ENCODE measurements around the gene DYRK1A.

The DYRK1A gene

DNA sequence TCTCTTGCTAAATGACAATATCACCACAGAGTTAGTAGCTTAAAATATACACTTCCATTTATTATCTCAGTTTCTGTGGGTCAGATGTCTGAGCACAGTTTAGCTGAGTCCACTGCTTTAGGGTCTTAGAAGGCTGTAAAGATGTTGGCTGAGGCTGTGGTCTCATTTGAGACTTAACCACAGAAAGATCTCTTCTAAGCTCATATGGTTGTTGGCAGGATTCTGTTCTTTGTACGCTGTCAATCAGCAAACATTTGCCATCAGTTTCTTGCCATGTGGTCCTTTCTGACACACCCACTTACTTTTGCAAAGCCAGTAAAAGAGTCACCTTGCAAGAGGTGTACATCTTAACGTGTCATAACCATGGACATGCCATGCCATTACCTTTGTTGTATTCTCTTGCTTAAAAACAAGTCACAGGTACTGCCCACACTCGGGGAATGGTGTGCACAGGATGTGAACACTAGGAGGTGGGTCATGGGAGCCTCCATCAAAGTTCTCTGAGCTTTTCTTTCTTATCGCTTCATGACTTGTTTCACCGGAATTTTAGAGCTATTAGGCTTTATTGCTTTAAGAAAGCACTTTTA, 18.7 kb downstream of the DYRK1A start:
- DNase-seq (ENCODE audit: low spot score) = no peak

DNA sequence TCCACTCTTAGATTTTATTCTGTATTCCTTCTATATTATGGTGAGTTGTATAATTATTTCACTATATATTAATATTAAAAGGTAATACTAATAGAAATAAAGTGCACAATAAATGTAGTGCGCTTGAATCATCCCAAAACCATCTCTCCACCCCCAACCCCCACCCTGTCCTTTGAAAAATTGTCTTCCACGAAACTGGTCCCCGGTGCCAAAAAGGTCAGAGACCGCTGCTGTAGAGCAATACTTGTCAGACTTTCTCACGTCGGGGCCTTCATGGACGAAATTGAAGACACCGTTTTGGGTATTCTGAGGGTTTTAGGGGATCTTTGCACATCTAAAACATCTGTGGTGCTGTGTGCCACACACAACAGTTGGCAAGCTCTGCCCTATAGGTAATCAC, 19.6 kb downstream of the DYRK1A start:
- DNase-seq (ENCODE audit: low spot score) = no peak

DNA sequence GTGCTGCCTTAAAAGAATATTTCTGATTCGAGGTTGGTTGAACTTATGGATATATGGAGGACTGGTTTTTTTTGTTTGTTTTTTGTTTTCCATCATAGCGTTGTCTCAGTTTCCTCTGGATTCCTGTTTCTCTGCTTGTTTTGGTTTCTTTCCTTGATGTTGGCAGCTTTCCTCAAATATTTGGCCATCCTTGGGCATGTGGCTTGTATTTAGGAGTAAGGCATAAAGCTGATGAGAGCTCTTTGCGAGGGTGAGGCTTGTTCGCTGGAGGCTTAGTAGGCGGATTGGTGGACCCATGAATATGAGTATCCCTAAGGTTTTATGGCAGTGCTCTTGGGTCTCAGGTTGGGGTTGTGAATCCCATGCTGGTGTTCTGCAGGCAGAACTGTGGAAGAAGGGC, 22.9 kb downstream of the DYRK1A start:
- no peak for DNase-seq (ENCODE audit: low spot score)

DNA sequence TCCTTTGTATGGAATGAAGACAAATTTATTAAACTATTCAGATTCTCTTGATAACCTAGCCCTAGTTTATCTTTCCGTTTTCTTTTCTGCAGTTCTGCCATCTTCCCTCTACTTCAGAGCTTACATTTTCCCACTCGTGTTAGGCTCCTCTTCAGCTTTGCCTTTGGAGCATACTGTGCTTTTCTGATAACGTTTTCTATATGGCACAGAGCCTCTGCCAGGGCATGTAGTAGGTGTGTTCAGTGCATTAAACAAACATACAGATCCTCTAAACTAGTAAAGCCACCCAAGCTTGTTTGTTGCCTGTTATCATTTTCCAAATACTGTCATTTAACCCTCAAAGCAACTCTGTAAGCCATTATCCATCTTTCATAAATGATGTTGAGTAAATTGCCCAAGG, 25.1 kb downstream of the DYRK1A start:
- no peak for DNase-seq (ENCODE audit: low spot score)

DNA sequence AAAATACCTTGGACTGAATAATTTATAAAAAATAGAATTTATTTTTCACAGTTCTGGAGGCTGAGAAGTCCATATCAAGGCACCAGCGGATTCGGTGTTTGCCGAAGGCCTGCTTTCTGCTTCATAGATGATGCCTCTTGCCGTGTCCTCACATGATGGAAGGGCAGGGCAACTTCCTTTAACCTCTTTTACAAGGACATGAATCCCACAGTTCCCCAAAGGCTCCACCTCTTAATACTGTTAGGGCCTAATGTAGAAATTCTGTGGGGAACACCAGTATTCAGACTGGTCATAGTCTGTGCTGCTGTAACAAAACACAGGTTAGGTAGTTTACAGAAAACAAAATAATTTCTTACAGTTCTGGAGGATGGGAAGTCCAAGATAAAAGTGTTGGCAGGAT, 25.9 kb downstream of the DYRK1A start:
- DNase-seq (ENCODE audit: low spot score) = no peak

DNA sequence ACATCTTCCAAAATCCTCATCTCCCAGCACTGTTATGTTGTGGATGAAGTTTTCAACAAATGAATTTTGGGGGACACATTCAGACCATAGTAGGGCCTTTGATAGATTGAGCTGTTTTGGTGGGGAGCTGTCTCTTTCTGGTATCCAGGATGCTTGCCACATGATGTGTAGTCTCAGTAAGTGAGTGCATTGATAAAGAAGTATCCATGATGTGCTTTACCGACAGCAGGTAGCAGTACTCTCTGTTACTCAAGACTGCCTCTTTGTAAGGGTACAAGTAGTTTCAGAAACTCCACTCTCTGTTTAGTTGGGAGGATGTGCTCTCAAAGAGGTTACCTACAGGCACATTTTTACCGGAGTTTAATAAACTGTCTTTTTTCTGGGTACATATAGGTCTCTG, 26.5 kb downstream of the DYRK1A start:
- DNase-seq (ENCODE audit: low spot score) = no peak

DNA sequence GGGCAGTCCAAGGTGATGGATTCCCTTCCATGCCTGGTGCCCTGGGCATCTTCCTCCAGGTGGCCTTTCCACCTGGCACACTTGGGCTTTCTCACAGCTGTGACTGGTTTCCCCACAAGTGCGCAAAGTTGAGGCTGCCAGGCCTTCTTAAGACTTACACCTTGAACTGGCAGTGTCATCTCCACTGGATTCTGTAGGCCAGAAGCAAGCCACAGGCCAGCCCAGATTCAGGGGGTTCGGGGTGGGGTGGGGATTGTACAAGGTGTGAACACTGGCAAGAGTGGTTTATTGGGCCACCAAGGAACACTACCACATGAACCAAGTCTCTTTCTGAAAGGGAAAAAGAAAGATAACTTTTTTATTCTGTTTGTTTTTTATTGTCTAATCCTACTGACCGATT, 27.2 kb downstream of the DYRK1A start:
- no peak for DNase-seq (ENCODE audit: low spot score)

DNA sequence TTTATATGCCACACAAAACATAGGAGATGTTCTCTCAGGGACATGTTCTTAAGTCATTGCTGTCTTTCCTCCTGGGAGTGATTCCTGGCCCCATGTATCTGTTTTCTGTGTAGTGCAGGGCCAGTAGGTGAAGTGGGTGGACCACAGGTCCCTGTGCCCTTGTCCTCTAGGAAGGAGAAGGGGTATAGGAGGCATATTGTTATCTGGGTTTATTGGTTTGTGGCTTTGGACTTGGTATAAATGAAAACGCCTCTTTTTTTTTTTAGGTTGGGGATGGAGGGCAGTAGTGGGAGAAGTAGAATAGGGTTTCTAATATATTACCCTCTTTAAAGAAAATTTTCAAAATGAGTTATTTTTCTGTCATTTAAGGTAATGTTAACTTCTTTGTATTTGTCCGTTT, 29.4 kb downstream of the DYRK1A start:
- DNase-seq (ENCODE audit: low spot score) = no peak

DNA sequence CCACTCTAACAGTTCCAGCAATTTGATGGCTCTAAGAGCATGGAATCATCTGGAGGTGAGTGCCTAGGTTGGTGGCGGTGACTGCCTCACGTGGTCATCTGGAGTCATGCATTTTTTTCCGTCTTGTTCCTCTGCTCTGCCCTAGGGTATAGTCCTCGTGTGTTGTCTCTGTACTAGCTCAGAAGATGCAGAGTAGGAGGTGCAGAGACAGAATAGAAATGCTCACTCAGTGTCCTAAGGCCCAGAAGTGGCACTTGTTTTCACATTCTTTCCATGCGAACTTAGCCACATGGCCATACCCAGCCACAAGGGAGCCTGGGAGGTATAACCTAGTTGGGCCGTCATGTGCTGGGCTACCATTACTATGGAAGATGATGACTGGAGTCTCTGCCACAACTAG, 30.3 kb downstream of the DYRK1A start:
- no peak for DNase-seq (ENCODE audit: low spot score)

DNA sequence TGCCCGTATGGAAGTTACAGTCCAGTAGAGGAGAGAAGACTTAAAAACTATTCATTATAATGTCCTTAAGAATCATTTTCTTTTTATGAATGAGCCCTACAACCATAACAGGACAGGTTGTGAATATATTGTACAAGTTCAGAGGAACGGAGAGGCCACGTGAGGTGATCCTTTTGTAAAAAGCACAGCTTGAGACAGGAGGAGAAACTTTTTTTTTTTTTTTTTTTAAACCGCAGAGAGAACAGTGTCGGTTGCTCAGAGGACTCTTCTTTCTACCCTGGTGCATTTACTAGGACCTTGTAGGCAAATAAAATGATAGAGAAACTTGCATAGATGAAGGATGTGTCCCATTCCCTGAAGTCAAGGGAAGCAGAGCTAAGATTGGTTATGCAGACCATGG, 32.1 kb downstream of the DYRK1A start:
- no peak for DNase-seq (ENCODE audit: low spot score)

DNA sequence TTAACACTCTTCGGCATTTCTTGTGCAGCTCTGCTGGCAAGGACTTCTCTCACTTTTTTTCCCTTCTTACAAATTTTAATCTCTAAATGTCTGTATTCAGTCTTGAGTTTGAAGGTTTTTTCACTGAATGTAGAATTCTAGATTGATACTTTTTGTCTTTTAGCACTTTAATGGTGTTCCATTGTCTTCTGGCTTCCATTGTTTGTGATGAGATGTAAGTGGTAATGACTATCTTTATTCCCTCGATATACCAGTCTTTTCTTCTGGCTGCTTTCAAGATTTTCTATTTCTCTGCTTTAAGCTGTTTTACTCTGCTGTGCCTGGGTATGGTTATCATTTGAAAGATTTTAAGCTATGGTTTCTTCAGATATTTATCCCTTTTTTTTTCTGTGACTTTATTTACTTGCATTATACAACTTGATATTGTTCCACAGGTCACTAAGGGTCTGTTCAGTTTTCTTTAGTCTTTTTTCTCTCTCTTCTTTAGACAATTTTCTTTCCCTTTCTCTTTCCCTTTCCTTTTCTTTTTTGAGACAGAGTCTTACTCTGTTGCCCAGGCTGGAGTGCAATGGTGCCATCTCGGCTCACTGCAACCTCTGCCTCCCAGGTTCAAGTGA, 35.8 kb downstream of the DYRK1A start:
- no peak for DNase-seq (ENCODE audit: low spot score)

DNA sequence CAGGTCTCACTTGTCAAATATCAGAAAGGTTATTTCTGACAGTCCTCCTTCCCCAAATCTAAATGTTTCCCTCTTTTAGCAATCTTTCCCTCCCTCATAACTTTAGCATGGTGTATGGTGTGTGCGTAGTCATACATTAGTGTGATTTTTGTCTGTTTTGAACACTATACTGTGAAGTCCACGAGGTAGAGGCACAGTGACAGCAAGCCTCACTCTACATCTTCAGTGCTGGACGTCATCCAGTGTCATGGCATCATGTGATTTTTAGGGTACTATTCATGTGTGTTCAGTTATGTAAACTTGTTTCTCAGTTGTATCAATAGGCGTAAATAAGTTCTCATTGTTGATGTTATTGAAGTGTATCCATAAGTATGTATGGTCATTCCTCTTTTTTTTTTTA, 39.1 kb downstream of the DYRK1A start:
- no peak for DNase-seq (ENCODE audit: low spot score)

DNA sequence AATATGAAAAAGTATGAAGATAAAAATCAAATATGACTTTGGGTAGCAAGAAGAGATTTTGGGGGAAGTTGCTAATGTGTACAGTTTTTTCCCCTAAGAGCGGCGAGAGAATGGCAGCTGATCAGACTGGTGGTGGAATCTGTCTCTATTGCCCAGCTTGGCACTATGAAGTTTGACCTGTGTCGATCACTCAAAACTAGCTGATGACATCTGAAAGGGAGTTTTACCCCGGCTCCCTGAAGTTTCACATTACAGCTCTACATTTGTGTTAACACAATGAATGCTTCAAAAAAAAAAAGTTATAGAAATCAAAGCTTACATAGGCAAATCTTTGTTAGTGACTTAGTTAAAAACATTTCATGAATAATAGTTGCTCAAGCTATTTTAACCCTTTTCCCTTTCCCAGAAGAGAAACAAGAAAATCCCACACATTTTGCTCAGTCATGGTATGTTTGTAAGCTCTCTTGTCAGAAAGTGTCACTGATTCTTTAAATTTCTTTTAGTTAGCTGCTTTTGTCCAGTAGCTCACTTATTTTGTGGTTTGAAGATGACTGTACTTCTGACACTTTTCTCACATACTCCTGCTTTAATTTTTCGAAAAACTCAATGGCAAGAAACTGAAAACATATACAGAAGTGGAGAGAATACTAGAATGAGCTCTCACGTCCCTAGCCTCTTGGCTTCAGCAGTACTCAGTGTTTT, 41.3 kb downstream of the DYRK1A start:
- no peak for DNase-seq (ENCODE audit: low spot score)

DNA sequence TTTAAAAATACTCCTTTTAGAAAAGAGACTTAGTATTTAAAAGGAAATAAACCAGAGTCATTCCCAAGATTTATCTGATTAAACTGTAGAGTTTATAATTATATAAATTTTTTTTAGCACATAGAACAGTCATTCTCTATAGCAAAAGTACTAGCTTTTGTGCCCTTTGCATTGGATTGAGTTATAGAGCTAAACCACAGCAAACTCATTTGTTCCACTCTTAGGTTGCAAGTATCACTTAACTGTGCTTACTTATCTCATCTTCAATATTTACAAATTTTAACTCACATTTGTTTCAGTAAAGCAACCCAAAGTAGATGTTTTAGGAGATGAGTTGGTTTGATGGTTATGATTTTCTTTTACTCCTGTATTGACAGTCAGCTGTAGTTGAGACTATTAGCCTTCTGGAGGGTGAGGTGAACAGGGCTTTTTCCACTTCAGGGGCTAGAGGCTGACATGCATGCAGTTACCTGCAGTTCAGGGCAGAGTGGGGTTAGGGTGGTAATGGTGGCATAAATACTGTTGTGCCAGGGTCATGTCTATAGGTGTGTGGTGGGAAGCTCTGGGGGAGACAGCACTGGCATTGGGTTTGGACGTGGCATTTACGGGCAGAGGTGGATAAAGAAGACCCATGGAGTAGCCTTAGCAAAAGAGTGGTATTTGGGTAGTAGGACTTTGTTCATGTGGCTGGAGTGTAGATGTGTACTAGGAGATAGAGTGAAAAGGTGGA, 42.1 kb downstream of the DYRK1A start:
- DNase-seq (ENCODE audit: low spot score) = no peak

DNA sequence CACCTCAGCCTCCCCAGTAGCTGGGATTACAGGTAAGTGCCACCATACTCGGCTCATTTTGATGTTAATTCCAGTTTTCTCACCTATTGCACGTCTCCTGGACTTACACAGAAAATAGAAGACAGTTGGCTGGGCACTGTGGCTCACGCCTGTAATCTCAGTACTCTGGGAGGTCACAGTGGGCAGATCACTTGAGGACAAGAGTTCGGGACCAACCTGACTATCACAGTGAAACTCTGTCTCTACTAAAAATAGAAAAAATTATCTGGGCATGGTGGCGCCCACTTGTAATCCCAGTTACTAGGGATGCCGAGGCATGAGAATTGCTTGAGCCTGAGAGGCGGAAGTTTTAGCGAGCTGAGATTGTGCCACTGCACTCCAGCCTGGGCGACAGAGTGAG, 44.1 kb downstream of the DYRK1A start:
- DNase-seq (ENCODE audit: low spot score) = no peak

DNA sequence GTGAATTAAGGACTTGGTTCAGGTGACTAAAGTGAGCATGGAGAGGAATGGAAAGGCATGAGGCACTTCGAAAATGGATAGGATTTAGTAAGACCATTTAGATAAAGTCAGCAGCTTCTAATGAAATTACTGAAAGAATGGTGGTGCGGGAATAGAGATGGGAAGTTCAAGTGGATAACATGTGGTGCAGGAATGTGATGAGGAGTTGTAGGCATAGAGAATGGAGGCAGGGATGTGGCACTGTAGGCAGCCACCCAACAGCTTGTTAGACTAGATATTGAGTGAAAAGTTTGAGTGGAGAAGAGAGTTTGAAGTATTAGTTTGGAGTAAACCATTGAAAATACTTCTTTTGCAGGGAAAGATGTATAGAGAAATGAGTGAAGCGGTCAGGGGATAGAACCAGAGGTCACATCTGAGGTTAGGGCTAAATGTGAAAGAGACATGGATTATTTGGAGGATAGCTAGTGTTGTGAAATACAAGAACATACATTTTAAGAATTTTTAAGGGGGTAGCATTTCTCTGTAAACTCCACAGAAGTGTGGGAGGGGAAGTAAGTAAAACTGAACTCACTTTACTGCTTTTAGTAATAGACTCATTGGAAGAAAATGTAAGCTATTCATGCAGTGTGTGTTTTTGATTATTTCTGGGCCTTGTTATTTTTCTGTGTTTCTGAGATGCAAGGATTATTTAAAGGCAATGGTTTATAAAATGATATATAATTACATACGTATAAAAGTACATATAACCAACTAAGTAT, 46.2 kb downstream of the DYRK1A start:
- no peak for DNase-seq (ENCODE audit: low spot score)

DNA sequence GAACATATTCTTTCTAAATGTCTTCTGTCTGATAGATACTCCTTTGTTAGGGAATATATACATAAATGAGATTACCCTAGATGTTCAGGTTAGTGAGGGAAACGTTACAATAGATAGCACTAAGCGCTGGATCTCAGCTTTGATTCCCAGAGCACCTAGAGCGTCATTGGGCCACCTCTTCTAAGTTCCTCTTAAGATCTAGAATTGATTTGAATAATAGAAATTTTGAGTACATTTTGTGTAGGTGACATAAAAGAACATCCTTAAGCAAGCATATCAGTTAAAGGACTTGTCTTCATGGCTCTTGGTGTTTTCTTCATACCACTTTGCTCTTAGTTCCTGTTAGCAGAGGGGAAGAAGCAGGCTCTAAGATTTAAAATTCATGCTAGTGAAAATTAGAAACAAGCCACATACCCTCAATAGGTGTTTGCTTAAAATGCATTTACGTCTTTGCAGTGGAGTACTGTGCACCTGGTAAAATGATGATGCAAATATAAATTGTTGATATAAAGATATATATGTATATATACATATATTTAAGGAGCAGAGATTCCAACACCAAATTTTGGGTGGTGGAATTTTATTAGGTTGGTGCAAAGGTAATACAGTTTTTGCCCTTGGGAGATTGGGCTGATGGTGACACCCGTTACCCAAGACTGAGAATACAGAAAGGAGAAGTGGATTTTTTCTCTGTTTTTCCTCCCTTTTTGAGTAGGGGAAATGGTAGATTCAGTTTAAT, 47.1 kb downstream of the DYRK1A start:
- DNase-seq (ENCODE audit: low spot score) = no peak

DNA sequence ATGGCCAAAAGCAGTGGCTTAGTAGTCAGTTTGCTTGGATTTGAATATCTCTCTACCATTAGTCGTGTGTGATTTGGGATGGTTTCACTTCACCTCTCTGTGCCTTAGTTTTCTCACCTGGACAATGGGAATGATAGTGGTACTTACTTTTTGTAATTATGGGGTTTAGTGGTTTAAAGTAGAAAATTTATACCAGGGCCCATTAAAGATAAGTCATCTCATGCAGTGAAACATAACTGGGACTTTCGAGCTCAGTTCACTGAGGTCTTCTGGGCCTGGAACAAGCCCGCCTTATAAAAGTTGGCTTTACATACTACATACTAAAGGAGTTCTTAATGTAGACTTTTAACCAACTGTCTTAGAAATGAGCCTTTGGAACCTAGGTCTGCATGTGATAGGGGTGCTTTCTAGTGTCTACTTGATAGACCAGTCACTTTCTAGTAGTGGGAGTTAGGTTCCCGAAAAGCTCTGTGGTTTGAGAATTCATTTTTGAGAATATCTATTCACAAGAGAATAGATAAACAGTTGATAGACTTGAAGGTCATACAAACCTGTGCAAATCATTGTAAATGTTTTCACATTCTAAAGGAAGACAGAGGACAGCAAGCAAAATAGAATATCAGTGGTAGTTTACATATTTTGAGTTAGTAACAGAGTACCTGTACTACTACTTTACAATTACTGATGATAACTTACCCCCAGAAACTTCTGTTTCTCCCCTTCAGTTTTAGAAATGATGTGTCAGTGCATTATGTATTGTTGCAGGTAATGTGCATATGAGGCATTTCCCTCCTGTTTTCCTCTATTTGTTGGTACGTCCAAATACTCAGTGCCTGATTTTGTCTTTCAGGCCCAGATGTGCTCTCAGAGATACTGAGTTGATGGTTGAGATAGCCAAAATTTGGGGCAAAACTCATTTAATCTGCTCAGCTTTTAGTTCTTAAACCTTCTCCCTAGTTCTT, 48.0 kb downstream of the DYRK1A start:
- no peak for DNase-seq (ENCODE audit: low spot score)

DNA sequence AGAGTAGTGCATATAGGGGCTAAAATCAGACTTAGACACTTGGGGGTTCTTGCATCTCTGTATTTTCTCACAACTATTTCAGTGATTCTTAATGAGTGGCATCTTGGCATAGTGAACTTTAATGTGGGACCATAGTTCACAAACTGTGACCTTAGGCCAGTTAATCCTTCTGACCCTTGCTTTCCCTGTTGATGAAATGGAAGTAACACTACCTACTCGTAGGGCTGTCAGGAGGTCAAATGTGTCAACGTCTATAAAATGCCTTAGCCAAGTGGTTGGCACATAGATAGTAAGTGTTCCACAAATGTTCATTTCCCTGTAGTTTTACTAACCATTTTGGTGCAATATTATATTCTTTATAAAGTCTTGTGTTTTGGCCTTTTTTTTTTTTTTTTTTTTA, 49.4 kb downstream of the DYRK1A start:
- DNase-seq (ENCODE audit: low spot score) = no peak

DNA sequence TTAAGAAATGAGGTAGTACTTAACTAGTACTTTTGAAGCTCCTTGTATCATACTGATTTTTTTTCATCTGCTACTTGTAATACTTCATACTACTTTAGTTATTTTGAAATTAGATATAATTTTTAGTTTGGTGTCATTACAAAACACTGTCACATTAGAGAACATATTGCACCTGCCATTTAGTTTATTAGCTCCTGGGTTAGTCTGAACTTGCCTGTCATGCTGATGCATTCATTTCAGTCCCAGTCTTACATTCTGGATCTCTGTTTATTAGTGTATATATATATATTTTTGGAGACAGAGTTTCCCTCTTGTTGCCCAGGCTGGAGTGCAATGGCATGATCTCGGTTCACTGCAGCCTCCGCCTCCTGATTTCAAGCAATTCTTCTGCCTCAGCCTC, 50.3 kb downstream of the DYRK1A start:
- no peak for DNase-seq (ENCODE audit: low spot score)
